Measurements from ENCODE around the gene ATRN. TPM values are rescaled to one million over a fixed set of nuclear protein-coding genes. Genes with fewer than 3 reads are reported as not detected.

Gene ATRN
- total and polyA plus RNA-seq, 2 experiments from 2014 or later = 2.2 to 18.3 TPM

DNA sequence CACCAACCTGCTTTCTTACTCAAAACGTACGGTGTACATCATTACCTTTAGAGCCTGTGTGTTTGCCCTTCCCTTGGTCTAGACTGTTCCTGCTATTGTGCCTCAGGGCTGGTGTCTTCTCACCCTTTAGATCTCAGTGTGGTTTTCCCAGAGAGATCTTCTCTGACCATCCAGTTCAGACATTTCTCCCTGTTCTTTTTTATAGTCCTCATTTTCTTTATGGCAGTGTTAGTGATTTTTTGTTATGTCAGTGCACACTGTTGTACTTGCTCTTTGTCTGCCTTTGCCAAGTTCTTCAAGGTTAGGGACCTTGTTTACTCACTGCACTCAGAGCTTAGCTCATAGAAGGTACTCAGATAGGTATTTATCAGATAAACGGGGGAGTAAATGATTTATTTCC is 82.8 kb downstream of the ATRN start:
- H3K27me3 Mint-ChIP-seq (ENCODE audit: insufficient read depth, low read depth, poor library complexity) = no peaks in the 10 kb centered on the region
- Histone ChIP-seq H4K20me1 (replicated peaks; ENCODE audit: insufficient read depth) (no peaks in the 10 kb centered on the region), H3K36me3 (ENCODE audit: insufficient read depth) (no peaks in the 10 kb centered on the region), H2AFZ (no peak overlapping the region), H3K27me3 (ENCODE audit: insufficient read depth) (no peaks in the 10 kb centered on the region), H3K4me3 (no peak overlapping the region), H3K27ac (ENCODE audit: low read depth) (no peak overlapping the region), H3K79me2 (replicated peaks; ENCODE audit: insufficient read depth) (no peaks in the 10 kb centered on the region), H3F3A (replicated peaks; ENCODE audit: low read depth) (no peaks in the 10 kb centered on the region), H3K4me1 (ENCODE audit: insufficient read depth) (no peaks in the 10 kb centered on the region), H3K9me2 (ENCODE audit: insufficient read depth) (no peaks in the 10 kb centered on the region), H3K4me2 (no peak overlapping the region)
- H3K9me3 Mint-ChIP-seq = no peaks in the 10 kb centered on the region
- no peak overlapping the region for H3K4me3 Mint-ChIP-seq
- no peak for ATAC-seq
- no peak overlapping the region for H3K27ac Mint-ChIP-seq
- H3K4me1 Mint-ChIP-seq = no peaks in the 10 kb centered on the region
- no peak for DNase-seq (ENCODE audit: low spot score)
- TF ChIP-seq STAT1 (IDR thresholded peaks at IDR 0.05; ENCODE audit: unreplicated experiment) = no peak
- no peak for TF ChIP-seq EZH2 (IDR thresholded peaks at IDR 0.05; ENCODE audit: low read depth, unreplicated experiment)
- no peak for TF ChIP-seq ZNF331 (CRISPR knock-in tag; IDR thresholded peaks at IDR 0.05; ENCODE audit: low read depth)
- TF ChIP-seq, protein P1, sequence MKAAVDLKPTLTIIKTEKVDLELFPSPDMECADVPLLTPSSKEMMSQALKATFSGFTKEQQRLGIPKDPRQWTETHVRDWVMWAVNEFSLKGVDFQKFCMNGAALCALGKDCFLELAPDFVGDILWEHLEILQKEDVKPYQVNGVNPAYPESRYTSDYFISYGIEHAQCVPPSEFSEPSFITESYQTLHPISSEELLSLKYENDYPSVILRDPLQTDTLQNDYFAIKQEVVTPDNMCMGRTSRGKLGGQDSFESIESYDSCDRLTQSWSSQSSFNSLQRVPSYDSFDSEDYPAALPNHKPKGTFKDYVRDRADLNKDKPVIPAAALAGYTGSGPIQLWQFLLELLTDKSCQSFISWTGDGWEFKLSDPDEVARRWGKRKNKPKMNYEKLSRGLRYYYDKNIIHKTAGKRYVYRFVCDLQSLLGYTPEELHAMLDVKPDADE (IDR thresholded peaks at IDR 0.05) = no peak
- H3K36me3 Mint-ChIP-seq (ENCODE audit: low read depth) = no peaks in the 10 kb centered on the region

- Mint-ChIP-seq H3K36me3 (ENCODE audit: low read depth) (no peaks in the 10 kb centered on the region), H3K4me3 (no peak overlapping the region), H3K27me3 (ENCODE audit: insufficient read depth, low read depth, poor library complexity) (no peaks in the 10 kb centered on the region), H3K27ac (no peak overlapping the region), H3K9me3 (no peaks in the 10 kb centered on the region), H3K4me1 (no peaks in the 10 kb centered on the region)
- no peak overlapping the region for H2AFZ ChIP-seq
- no peak for DNase-seq (ENCODE audit: low spot score)
- H3K27me3 ChIP-seq (ENCODE audit: insufficient read depth) = no peaks in the 10 kb centered on the region
- no peak for ATAC-seq
- H3K79me2 ChIP-seq (replicated peaks; ENCODE audit: insufficient read depth) = no peaks in the 10 kb centered on the region
- no peak overlapping the region for H3K4me3 ChIP-seq
- no peaks in the 10 kb centered on the region for H3K36me3 ChIP-seq (ENCODE audit: insufficient read depth)
- H3F3A ChIP-seq (replicated peaks; ENCODE audit: low read depth) = no peaks in the 10 kb centered on the region
- no peak overlapping the region for H3K27ac ChIP-seq (ENCODE audit: low read depth)
- no peaks in the 10 kb centered on the region for H4K20me1 ChIP-seq (replicated peaks; ENCODE audit: insufficient read depth)
- no peaks in the 10 kb centered on the region for H3K9me2 ChIP-seq (ENCODE audit: insufficient read depth)
- H3K4me1 ChIP-seq (ENCODE audit: insufficient read depth) = no peaks in the 10 kb centered on the region
- no peak overlapping the region for H3K4me2 ChIP-seq
- TF ChIP-seq ZNF114 (CRISPR knock-in tag; IDR thresholded peaks at IDR 0.05) = no peak
- TF ChIP-seq STAT1 (IDR thresholded peaks at IDR 0.05; ENCODE audit: unreplicated experiment) = no peak
- no peak for TF ChIP-seq JUNB (IDR thresholded peaks at IDR 0.05; ENCODE audit: unreplicated experiment)
- no peak for TF ChIP-seq ZNF331 (CRISPR knock-in tag; IDR thresholded peaks at IDR 0.05; ENCODE audit: low read depth)
- no peak for TF ChIP-seq POLR2AphosphoS5 (IDR thresholded peaks at IDR 0.05; ENCODE audit: low read depth)
- TF ChIP-seq, protein P2, sequence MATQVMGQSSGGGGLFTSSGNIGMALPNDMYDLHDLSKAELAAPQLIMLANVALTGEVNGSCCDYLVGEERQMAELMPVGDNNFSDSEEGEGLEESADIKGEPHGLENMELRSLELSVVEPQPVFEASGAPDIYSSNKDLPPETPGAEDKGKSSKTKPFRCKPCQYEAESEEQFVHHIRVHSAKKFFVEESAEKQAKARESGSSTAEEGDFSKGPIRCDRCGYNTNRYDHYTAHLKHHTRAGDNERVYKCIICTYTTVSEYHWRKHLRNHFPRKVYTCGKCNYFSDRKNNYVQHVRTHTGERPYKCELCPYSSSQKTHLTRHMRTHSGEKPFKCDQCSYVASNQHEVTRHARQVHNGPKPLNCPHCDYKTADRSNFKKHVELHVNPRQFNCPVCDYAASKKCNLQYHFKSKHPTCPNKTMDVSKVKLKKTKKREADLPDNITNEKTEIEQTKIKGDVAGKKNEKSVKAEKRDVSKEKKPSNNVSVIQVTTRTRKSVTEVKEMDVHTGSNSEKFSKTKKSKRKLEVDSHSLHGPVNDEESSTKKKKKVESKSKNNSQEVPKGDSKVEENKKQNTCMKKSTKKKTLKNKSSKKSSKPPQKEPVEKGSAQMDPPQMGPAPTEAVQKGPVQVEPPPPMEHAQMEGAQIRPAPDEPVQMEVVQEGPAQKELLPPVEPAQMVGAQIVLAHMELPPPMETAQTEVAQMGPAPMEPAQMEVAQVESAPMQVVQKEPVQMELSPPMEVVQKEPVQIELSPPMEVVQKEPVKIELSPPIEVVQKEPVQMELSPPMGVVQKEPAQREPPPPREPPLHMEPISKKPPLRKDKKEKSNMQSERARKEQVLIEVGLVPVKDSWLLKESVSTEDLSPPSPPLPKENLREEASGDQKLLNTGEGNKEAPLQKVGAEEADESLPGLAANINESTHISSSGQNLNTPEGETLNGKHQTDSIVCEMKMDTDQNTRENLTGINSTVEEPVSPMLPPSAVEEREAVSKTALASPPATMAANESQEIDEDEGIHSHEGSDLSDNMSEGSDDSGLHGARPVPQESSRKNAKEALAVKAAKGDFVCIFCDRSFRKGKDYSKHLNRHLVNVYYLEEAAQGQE (IDR thresholded peaks at IDR 0.05; ENCODE audit: unreplicated experiment) = no peak
- no peak for TF ChIP-seq EZH2 (IDR thresholded peaks at IDR 0.05; ENCODE audit: low read depth, unreplicated experiment)
- no peak for TF ChIP-seq ZNF462 (CRISPR knock-in tag; IDR thresholded peaks at IDR 0.05)
- TF ChIP-seq NANOG (IDR thresholded peaks at IDR 0.05; ENCODE audit: borderline replicate concordance) = no peak
These were observed 86.5 kb downstream of the ATRN start for GRCh38 chr20:3557237-3557785.
